Measurements from ENCODE around the gene AHRR.
"Not testable (repeated sequence)": the region's sequence is repeated elsewhere in the genome, so short reads cannot be mapped to it uniquely, and the experiment has no call there.

GRCh38 chr5:414991-415927 is 93.7 kb downstream of the AHRR start:
- not testable (repeated sequence) for TF ChIP-seq CTCF (conservative IDR thresholded peaks at IDR 0.05; ENCODE audit: low read depth, low read length); EZH2 (IDR thresholded peaks at IDR 0.05; ENCODE audit: low read length, unreplicated experiment)
